HG02588 (cell line): ENCODE results near the gene INHBB.

Experiments
- ATAC-seq: cut with Tn5 transposase; IDR thresholded peaks from one replicate; pipeline ENCODE4 v1.9.1; 2021; ENCODE audit warnings: mild to moderate bottlenecking, moderate library complexity; ENCODE audit not compliant: unreplicated experiment

The INHBB gene

DNA sequence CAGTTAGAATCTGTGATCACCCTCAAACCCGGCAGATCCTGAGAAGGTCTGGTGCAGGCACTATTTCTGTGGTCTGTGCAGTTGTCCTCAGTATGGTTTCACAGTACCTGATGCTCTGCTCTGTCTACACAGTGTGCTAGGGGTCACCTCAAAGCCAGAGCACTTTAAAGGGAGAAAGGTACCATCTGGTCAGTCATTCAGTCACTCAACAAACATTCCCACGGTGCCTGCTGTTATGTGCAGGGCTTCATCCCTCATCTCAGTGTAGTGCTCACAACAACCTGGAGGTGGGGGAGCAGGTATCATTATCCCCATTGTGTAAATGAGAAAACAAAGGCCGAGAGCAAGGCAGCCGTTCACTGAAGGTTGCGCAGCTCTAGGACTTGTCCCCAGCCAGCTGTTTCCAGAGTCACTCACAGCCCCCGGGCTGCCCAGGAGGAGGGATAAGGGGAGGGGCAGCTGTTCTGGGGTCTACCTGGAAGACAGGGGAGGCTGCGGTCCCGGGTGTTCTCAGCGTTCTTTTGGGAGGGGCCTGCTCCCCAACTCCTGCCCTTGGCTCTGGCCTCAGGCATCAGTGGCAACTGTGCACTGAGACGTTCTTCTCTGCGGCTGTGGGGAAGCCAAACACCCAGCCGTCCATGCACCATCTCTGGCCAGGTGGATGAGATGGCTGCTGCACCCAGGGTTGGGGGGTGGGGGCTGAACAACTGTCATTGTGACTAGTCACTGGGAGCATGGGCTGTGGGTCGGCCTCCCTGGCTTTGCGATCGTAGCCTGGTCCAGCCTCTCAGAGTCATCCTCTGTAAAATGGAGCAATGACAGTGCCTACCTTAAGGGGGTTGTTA, 9.2 kb downstream of the INHBB start:
- no peak for ATAC-seq

DNA sequence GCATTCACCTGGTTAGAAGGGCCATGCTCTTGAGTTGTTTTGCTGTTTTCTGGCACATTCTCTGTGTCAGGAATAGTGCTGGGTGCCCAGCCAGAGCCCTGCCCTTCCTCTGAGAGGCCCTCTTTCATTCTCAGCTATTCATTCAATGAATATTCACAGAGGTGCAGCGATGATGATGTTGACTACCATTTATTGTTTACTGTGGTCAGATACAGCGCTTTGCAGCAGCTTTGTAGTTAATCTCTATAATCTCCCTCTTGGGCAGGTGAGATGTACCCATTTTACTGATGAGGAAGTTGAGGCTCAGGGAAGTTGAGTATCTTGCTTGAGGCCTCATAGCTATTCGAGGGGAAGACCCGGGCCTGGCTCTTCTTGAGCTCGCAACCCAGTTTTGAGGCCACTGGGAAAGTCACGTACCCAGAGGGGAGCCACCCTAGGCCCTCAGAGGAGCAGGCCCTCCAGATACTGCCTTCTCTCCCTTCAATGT, 9.9 kb downstream of the INHBB start:
- no peak for ATAC-seq

GRCh38 chr2:120357768-120358167, 11.8 kb downstream of the INHBB start:
- ATAC-seq = no peak

DNA sequence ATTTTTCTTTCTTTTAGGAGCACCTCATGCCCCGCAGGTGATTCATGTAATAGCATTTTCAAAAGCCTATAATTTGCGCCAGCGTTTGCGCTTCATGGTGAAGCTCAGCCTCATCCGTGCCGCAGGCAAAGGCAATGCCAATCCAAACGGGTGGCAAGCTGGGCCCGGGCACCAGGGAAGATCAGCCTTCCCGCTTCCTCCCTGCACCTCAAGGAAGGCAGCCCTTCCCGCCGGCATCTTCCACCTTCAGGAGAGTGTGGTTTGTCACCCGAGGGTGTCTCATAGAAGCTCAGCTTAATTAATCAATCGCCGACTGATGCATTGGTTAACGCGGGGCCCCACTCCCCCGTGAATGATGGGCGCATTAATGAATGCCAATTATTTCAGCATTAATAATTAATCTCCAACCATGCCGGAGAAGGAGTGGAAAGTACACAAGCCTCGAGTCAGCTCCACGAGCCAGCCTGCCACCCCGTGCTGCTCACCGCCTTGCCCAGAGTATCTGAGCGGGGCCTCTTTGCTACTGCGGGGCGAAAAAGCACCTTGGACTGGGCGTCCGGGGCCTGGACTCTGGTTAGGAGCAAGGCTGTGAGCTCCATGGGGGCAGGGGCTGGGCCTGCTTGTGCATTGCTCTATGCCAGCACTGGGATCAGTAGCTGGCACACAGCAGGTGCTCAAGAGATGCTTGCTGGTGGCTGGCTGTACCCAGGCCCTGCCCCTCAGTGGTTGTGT, 13.0 kb downstream of the INHBB start:
- no peak for ATAC-seq

- ATAC-seq = no peak
Observed at GRCh38 chr2:120360307-120360855, 14.4 kb downstream of the INHBB start.

DNA sequence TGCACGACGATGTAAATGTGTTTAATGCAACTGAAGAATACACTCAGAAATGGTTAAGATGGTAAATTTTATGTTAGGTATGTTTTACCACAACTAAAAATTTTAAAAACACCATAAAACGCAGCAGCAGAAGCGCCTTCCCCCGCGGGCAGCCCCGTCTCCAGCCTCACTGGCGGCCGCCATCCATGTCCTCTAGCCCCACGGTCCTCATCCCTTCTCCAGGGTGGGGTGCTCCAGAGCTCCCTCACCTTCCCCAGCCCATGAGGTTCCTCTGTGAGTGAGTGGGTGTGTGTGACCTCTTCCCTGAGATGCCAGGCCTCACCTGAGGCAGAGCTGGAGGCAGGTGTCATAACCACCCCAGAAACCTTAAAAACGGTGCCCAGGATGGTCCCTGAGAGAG, 17.0 kb downstream of the INHBB start:
- ATAC-seq = no peak

DNA sequence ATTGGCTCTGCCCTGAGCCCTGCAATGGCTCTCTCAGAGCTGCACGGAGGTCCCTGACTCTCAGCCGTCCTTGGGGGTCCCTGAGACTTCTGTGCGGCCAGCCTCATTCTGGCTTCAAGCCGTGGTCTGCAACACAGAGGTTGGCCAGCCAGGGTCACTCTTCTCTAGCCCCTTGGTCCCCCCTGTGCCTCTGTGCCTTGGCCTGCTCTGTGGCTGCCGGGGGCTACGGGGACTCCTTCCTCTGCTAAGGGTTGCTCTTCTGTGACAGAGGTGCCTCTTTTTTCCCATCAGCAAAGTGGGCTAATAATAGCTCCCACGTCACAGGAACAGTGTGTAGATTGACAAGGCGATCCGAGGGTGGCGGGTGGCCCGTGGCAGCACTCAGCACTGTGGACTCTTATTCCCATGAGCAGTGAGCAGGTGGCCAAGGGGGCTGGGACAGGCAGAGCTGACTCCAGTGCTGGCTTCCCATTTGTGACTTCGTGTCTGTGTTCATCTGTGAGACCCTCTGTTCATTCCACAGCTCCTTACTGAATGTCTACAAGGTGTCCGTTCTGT, 19.4 kb downstream of the INHBB start:
- ATAC-seq = no peak

- no peak for ATAC-seq
Observed at GRCh38 chr2:120366698-120367097, 20.8 kb downstream of the INHBB start.

DNA sequence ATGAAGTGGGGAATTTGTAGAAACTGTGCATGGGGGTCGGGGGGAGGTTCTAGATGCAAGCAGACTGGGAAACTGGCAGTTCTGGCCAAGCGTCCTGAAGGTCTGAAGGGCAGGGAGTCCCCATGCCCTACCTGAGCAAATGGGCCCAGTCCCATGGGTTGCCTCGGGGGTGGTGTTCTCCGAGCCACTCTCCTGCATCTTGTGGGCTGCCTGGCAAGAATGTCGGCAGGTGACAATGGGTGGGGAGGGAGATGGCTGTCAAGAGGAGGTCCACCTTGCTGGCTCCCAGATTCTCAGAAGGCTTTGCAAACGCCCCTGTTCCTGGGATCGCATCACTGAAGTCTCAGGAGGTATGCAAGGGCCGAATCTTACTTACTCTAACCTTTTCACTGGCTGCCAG, 21.3 kb downstream of the INHBB start:
- no peak for ATAC-seq

DNA sequence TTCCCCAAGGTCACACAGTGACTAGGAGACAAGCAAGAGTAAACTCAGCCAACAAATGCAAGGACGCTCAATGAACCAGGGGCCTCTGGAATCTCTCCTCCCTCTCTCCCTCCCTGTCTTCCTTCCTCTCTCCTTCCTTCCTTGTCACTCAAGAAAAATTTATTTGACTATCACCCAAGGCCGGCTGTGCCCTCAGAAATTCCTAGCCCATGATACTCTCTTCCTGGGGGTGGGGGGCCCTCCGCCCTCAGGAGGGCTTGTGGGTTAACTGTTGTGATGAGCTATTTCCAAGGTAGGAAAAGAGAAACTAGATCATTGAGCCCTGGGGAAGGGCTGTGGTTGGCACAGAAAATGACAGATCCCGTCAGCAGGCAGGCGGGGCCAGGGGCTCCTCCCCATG, 21.7 kb downstream of the INHBB start:
- no peak for ATAC-seq

- ATAC-seq = no peak
Observed at GRCh38 chr2:120368086-120368485, 22.1 kb downstream of the INHBB start.

DNA sequence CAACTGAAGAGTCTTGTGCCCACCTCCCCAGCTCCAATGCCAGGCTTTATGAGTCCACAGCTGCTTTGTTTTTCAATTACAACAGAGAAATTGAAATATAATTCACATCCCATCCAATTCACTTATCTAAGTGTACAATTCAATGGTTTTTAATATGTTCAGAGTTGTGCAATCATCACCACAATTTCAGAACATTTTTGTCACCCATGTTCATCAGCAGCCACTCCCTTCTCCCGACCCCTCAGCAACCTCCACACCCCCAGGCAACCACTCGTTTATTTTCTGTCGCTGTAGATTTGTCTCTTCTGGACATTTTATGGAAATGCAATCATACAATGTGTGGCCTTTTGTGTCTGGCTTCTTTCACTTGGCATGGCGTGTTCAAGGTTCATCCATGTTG, 23.3 kb downstream of the INHBB start:
- no peak for ATAC-seq

- no peak for ATAC-seq
Observed at GRCh38 chr2:120371969-120372625, 26.2 kb downstream of the INHBB start.

DNA sequence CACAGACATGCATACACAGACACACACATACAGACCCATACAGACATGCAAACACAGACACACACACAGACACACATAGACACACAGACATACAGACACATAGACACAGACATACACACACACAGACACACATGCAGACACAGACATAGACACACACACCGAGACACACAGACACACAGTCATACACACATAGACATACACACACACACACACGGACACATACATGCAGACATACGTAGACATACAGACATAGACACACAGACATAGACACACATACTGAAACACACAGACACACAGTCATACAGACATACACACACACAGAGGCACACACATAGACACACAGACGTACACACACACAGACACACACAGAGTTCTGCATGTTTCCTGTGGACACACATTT, 26.9 kb downstream of the INHBB start:
- ATAC-seq = no peak

DNA sequence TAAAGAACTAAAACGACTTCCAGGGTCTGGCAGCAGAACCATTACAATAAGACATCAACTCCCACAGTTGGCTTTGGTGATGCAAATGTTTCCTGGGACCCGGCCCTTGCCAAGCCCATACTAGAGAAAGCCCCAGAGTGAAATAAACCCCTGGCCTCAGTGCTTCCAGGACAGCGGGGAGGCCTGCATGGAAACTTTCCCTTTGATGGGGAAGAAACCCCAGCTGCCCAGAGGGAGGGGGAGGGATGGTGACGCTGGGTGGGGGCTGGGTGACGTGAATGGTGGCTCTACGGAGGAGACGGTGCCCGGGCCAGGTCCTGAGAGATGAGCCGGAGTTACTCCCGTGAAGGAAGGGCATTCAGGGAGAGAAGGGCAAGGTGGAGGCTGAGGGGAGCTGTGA, 27.5 kb downstream of the INHBB start:
- no peak for ATAC-seq

GRCh38 chr2:120374821-120375220, 28.9 kb downstream of the INHBB start:
- ATAC-seq = no peak

DNA sequence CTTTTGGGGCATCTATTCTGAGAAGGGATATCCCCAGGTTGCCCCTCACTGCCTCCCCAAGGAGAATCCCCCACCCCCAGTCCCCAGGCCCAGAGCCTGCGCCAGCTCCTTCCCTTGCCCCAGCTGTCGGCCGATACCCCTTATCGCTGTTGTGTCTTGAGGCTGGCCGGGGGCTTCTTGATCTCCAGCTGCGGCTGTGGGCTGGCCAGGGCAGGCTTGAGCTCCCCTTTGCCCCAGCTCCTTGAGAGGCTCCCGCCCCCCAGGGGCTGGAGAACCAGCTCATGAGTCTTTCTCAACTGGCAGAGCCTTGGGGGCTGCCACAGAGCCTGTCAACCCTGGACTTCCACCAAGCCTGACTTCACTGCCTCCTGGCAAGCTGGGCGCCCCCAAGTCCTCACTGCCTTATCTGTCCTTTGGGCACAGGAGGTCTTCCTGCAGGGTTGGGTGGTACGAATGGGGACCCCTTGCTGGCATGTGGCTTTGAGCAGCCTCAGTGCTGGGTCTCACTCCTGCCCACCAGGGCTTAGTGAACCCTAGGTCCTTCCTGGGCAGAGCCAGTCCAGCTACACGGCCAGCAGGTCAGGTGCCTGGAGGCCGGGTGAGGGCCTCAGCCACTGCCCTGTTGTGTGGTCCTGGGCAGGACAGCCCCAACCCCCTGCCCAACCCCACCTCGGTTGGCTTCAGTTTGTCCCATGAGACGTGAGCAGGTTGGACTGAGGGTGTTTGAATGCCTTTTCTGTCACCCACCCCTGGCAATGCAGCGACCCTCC, 29.5 kb downstream of the INHBB start:
- ATAC-seq = no peak

DNA sequence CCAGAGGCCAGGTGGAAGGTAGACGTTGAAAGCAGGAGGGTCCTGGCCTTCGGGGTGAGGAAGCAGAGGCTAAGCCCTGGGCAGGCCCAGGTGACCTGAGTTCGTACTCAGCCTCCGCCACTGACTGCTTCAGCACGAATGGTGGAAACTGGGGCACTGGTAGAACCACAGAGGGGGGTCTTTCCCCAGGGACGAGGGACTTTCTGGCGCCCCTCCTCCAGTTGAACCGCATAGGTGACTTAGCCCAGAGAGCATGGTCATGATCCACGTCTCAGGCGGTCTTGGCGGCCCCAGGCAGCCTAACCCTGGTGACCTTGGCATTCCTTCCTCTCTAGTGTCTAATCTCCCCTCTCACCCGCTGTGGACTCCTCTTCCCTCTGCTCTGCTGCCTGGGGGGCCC, 30.2 kb downstream of the INHBB start:
- ATAC-seq = no peak

- ATAC-seq = no peak
Observed at GRCh38 chr2:120376679-120377640, 31.0 kb downstream of the INHBB start.
